ENCODE results near the gene ITPRID2.

DNA sequence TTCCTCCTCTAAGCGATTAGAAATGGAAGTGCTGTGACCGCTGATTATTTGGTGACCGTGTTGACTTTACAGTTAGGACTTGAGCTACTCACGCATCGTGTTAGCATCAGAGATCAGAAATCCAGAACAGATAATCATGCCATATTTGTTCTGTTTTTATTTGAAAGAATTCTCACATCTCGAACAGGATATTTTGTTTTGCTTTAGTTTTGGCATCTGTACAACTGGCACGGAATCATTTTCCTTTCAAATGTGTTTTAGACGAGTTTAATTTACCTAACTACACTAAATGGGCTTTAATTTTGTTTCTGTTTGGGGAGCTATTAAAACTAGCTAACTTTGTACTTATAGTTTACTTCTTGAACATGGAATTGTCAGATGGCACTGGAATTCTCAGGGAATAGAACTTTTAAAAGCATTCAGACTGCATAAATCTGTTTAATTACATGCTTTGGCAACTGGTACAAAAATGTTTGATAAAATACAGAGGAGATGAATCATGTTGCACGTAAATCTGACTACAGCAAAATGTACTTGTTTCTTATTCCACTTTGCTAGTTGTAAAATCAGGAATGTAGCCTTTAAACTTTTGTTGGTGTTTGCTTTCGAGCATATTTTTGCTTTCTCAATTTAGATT lies 1.4 kb downstream of the ITPRID2 start:
- no peak for TF ChIP-seq ELF4 (IDR thresholded peaks at IDR 0.05)
- TF ChIP-seq SP1 (IDR thresholded peaks at IDR 0.05) = no peak
- no peak for TF ChIP-seq FOXK2 (IDR thresholded peaks at IDR 0.05)
- TF ChIP-seq ARNT (IDR thresholded peaks at IDR 0.05) = no peak
- no peak for TF ChIP-seq FOXA1 (IDR thresholded peaks at IDR 0.05)
- no peak for TF ChIP-seq BHLHE40 (IDR thresholded peaks at IDR 0.05; ENCODE audit: borderline replicate concordance)
- no peak for TF ChIP-seq L3MBTL2 (conservative IDR thresholded peaks at IDR 0.05)
- TF ChIP-seq ZNF384 (IDR thresholded peaks at IDR 0.05) = no peak
- no peak for TF ChIP-seq NFRKB (IDR thresholded peaks at IDR 0.05)
- TF ChIP-seq FOXM1 (IDR thresholded peaks at IDR 0.05; ENCODE audit: borderline replicate concordance) = no peak
- TF ChIP-seq, protein P1, sequence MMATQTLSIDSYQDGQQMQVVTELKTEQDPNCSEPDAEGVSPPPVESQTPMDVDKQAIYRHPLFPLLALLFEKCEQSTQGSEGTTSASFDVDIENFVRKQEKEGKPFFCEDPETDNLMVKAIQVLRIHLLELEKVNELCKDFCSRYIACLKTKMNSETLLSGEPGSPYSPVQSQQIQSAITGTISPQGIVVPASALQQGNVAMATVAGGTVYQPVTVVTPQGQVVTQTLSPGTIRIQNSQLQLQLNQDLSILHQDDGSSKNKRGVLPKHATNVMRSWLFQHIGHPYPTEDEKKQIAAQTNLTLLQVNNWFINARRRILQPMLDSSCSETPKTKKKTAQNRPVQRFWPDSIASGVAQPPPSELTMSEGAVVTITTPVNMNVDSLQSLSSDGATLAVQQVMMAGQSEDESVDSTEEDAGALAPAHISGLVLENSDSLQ (IDR thresholded peaks at IDR 0.05) = no peak

Data from HEK293T (cell line).